Spleen (tissue), 11 donors: ENCODE results near the gene KLK14. TPM values are rescaled to one million over a fixed set of nuclear protein-coding genes. Genes with fewer than 3 reads are reported as not detected.

Experiments
- DNase-seq: peaks from one replicate; pipeline ENCODE4 v3.0.0-alpha.2; 2020
- H3K27ac ChIP-seq, 8 donors: fragments of 200-600 bp; sonication (generic) in 7 of 8; 1 replicate in 4 of 8; 2 replicates in 4 of 8; pipeline versions ENCODE4 v1.5.0 to v1.8.0; 2016 to 2021; ENCODE audit warnings: inconsistent platforms in 4 of 8, mild to moderate bottlenecking in 4 of 8, moderate library complexity in 1 of 8
- H3K27me3 ChIP-seq, 7 donors: fragments of 200-600 bp; sonication (generic) in 6 of 7; replicated peaks in 1 of 7; 1 replicate in 4 of 7; 2 replicates in 3 of 7; pipeline versions ENCODE4 v1.5.0 to v1.8.0; 2016 to 2021; ENCODE audit warnings: inconsistent platforms in 3 of 7, mild to moderate bottlenecking in 1 of 7
- H3K36me3 ChIP-seq, 6 donors: fragments of 200-600 bp; sonication (generic) in 5 of 6; 1 replicate in 4 of 6; 2 replicates in 2 of 6; pipeline versions ENCODE4 v1.5.0 to v1.8.0; 2016 to 2021; ENCODE audit warnings: inconsistent platforms in 2 of 6
- H3K4me1 ChIP-seq, 6 donors: fragments of 200-600 bp; sonication (generic) in 5 of 6; 1 replicate in 3 of 6; 2 replicates in 3 of 6; pipeline versions ENCODE4 v1.5.0 to v1.8.0; 2016 to 2021; ENCODE audit warnings: inconsistent platforms in 3 of 6
- H3K4me3 ChIP-seq, 8 donors: fragments of 200-600 bp; sonication (generic) in 7 of 8; 1 replicate in 4 of 8; 2 replicates in 4 of 8; pipeline versions ENCODE4 v1.5.0 to v1.8.0; 2016 to 2021; ENCODE audit warnings: inconsistent platforms in 4 of 8, mild to moderate bottlenecking in 4 of 8, moderate library complexity in 2 of 8
- H3K9me3 ChIP-seq, 8 donors: fragments of 200-600 bp; sonication (generic) in 7 of 8; 1 replicate in 4 of 8; 2 replicates in 4 of 8; pipeline versions ENCODE4 v1.5.0 to v1.8.0; 2016 to 2021; ENCODE audit warnings: inconsistent platforms in 4 of 8
- POLR2A ChIP-seq, 3 donors: fragments of 450-650 bp; IDR thresholded peaks; one replicate each; pipeline ENCODE4 v1.5.1; 2017; ENCODE audit warnings: antibody characterized with exemption in 3 of 3, mild to moderate bottlenecking in 1 of 3
- POLR2AphosphoS5 ChIP-seq, 3 donors: sonication (generic); formaldehyde crosslinking; IDR thresholded peaks; one replicate each; pipeline ENCODE4 v1.5.1; 2017; ENCODE audit warnings: antibody characterized with exemption in 3 of 3
- WGBS, 5 donors: extraction: QIAGEN DNeasy Blood & Tissue Kit in 3 of 5; methylation state at CpG; one replicate each; pipeline versions ENCODE4 v1.1.5 to v1.1.7; 2013 to 2018; 5-methylcytosine and 5-hydroxymethylcytosine counted together
- intact Hi-C: fragments of 100-400 bp; cut with DNase I; formaldehyde crosslinking; loops from one replicate; pipeline ENCODE4 v1.15.0; 2023; ENCODE audit warnings: low total_unique reads
- polyA plus RNA-seq, 3 donors: library from polyadenylated mRNA; stranded (reverse); fragments of 200-250 nt; gene quantifications; one replicate each; pipeline ENCODE4 v1.2.1, GENCODE V29; 2013
- total RNA-seq, 7 donors: library from RNA; depleted of rRNA in 3 of 7; stranded (reverse); fragments of >200 nt in 3 of 7; fragmentation: NEBNext Ultra II Directional in 4 of 7; extraction: Animal tissue kit (Norgen Biotek cat#: 25700) in 4 of 7; gene quantifications; one replicate each; pipeline versions ENCODE4 v1.1.0 to v1.2.1, GENCODE V29; 2016 to 2021
- TF ChIP-seq, protein P1 (sequence below), 11 experiments: fragments of 200-600 bp in 7 of 11; fragments of 450-650 bp in 4 of 11; sonication (generic) in 4 of 11; IDR thresholded peaks in 8 of 11; conservative IDR thresholded peaks in 3 of 11; 1 replicate in 7 of 11; 2 replicates in 4 of 11; pipeline versions ENCODE4 v1.4.0 to v1.8.0; 2016 to 2021; ENCODE audit warnings: antibody characterized with exemption in 11 of 11, inconsistent platforms in 4 of 11, mild to moderate bottlenecking in 1 of 11
- donor health status: healthy with polysubstance abuse.
- donor health status: DM: no; HTN: no; CAD: no; lungs with moderate emphysema.
- donor health status: DM: no; HTN: no; CAD: no.
- donor health status: Bipolar disorder and iron deficiency.
- donor health status: healthy.
- donor health status: DM: no; HTN: no; CAD: no.
- donor health status: DM: yes; HTN: yes; CAD: no.

Gene KLK14
- total and polyA plus RNA-seq, 10 donors = 0.12 to 0.63 (median 0.33) TPM; not detected in 5

DNA sequence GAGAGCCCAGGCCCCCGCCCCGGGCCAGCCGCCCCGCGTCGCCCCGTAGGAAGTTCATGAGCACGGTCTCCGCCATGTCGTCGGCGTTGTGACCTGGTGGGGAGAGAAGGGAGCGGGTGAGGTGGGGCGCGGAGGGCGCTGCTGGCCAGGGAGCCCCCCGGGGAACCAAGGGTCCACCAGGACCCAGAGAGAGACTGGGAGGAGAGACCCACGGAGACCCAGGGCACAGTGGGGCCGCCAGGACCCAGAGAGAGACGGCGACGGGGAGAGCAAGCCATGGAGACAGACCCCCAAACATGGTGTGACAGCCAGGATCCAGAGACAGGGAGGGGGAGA lies 16.3 kb upstream of the KLK14 start:
- DNase-seq = no peak
- no peaks in the 10 kb centered on the region for H3K27me3 ChIP-seq
- 72 to 81% (median 78%) methylated on average over 11 to 22 of the region's 22 CpGs for WGBS, 5 donors
- H3K4me1 ChIP-seq = peaks cover 0 to 45% (median 19%) of the 10 kb centered on the region in 6 donors
- intact Hi-C loops = no loop called here
- H3K9me3 ChIP-seq = no peaks in the 10 kb centered on the region
- peak overlapping the region in 3 of 8 donors; percentile 15 to 43 (median 21) for H3K4me3 ChIP-seq
- TF ChIP-seq POLR2AphosphoS5 (IDR thresholded peaks at IDR 0.05) = no peak
- TF ChIP-seq, protein P1, sequence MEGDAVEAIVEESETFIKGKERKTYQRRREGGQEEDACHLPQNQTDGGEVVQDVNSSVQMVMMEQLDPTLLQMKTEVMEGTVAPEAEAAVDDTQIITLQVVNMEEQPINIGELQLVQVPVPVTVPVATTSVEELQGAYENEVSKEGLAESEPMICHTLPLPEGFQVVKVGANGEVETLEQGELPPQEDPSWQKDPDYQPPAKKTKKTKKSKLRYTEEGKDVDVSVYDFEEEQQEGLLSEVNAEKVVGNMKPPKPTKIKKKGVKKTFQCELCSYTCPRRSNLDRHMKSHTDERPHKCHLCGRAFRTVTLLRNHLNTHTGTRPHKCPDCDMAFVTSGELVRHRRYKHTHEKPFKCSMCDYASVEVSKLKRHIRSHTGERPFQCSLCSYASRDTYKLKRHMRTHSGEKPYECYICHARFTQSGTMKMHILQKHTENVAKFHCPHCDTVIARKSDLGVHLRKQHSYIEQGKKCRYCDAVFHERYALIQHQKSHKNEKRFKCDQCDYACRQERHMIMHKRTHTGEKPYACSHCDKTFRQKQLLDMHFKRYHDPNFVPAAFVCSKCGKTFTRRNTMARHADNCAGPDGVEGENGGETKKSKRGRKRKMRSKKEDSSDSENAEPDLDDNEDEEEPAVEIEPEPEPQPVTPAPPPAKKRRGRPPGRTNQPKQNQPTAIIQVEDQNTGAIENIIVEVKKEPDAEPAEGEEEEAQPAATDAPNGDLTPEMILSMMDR (IDR thresholded peaks at IDR 0.05 in 8 of 11, conservative IDR thresholded peaks at IDR 0.05 in 3 of 11) = no peak
- TF ChIP-seq POLR2A (IDR thresholded peaks at IDR 0.05) = no peak
- peak overlapping the region in 3 of 8 donors; percentile 28 to 84 (median 45) for H3K27ac ChIP-seq
- H3K36me3 ChIP-seq = peaks cover 0 to 76% (median 35%) of the 10 kb centered on the region in 6 donors

- Histone ChIP-seq H3K27ac (peak overlapping the region in 3 of 8 donors; percentile 28 to 84 (median 45)), H3K4me1 (peaks cover 0 to 40% (median 17%) of the 10 kb centered on the region in 6 donors), H3K27me3 (no peaks in the 10 kb centered on the region), H3K36me3 (peaks cover 0 to 71% (median 30%) of the 10 kb centered on the region in 6 donors), H3K4me3 (peak overlapping the region in 3 of 8 donors; percentile 15 to 43 (median 21)), H3K9me3 (no peaks in the 10 kb centered on the region)
- DNase-seq = peak; percentile 83
- intact Hi-C loops = no loop called here
- TF ChIP-seq, protein P1 (IDR thresholded peaks at IDR 0.05 in 8 of 11, conservative IDR thresholded peaks at IDR 0.05 in 3 of 11) = peak in 2 of 11 experiments; percentile 23 to 33
- TF ChIP-seq POLR2AphosphoS5 (IDR thresholded peaks at IDR 0.05) (peak in 2 of 3 donors; percentile 12 to 48), POLR2A (IDR thresholded peaks at IDR 0.05) (no peak)
- WGBS, 5 donors = 65 to 91% (median 81%) methylated on average over 24 to 78 of the region's 78 CpGs
Observed at GRCh38 chr19:51098365-51099046, 15.8 kb upstream of the KLK14 start.

DNA sequence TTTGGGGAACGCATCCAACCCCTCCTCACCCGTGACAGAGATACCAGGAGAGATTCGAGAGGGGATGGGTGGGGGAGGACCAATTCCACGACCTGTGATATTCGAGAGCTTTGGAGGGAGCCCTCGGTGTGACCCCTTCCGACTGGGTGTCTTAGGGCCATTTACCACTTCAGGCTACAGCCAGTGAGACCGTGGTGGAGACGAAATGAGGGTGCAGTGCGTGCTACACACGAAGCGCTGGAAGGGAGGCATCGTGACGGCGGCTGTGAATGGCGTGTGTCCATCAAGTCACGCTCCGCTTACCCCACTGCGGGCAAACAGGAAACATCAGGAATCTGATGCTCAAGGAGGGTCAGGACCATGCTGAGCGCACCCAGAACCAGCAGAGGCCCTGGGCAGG lies 15.1 kb upstream of the KLK14 start:
- no peaks in the 10 kb centered on the region for H3K9me3 ChIP-seq
- DNase-seq = no peak
- no peak overlapping the region for H3K4me3 ChIP-seq
- TF ChIP-seq, protein P1 (IDR thresholded peaks at IDR 0.05 in 8 of 11, conservative IDR thresholded peaks at IDR 0.05 in 3 of 11) = peak in 1 of 11 experiments; percentile 48
- TF ChIP-seq POLR2AphosphoS5 (IDR thresholded peaks at IDR 0.05) = no peak
- no peak for TF ChIP-seq POLR2A (IDR thresholded peaks at IDR 0.05)
- intact Hi-C loops = no loop called here
- H3K27ac ChIP-seq = peak overlapping the region in 1 of 8 donors; percentile 84
- H3K27me3 ChIP-seq = no peaks in the 10 kb centered on the region
- 72 to 90% (median 85%) methylated on average over 20 of the region's 20 CpGs for WGBS, 5 donors
- H3K4me1 ChIP-seq = peaks cover 0 to 35% (median 16%) of the 10 kb centered on the region in 6 donors
- H3K36me3 ChIP-seq = peaks cover 0 to 64% (median 24%) of the 10 kb centered on the region in 6 donors

GRCh38 chr19:51097166-51097738 lies 14.6 kb upstream of the KLK14 start:
- Histone ChIP-seq H3K4me1 (peaks cover 0 to 32% (median 13%) of the 10 kb centered on the region in 6 donors), H3K27me3 (no peaks in the 10 kb centered on the region), H3K36me3 (peaks cover 0 to 58% (median 18%) of the 10 kb centered on the region in 6 donors), H3K4me3 (no peak overlapping the region), H3K9me3 (no peaks in the 10 kb centered on the region), H3K27ac (peak overlapping the region in 4 of 8 donors; percentile 7 to 42 (median 29))
- intact Hi-C loops = no loop called here
- DNase-seq = peak; percentile 92
- 2 to 24% (median 17%) methylated on average over 7 to 8 of the region's 8 CpGs for WGBS, 5 donors
- TF ChIP-seq POLR2AphosphoS5 (IDR thresholded peaks at IDR 0.05) = no peak
- TF ChIP-seq POLR2A (IDR thresholded peaks at IDR 0.05) = no peak
- TF ChIP-seq, protein P1 (IDR thresholded peaks at IDR 0.05 in 8 of 11, conservative IDR thresholded peaks at IDR 0.05 in 3 of 11) = peak in 9 of 11 experiments; percentile 8 to 63 (median 42)
